Right lobe of liver (tissue), 4 donors: ENCODE measurements around the gene GRB2.

Experiments
- POLR2A ChIP-seq: fragments of 450-650 bp; IDR thresholded peaks from one replicate; pipeline ENCODE4 v1.6.1; 2017; ENCODE audit warnings: antibody characterized with exemption, mild to moderate bottlenecking
- TF ChIP-seq, protein P1 (sequence below), 4 donors: fragments of 200-600 bp in 3 of 4; fragments of 450-650 bp in 1 of 4; IDR thresholded peaks; one replicate each; pipeline versions ENCODE4 v1.5.1 to v1.8.0; 2016 to 2022; ENCODE audit warnings: antibody characterized with exemption in 4 of 4, mild to moderate bottlenecking in 2 of 4
- donor health status: DM: no; HTN: no; CAD: no.
- donor health status: DM: no; HTN: no; CAD: no.
- donor health status: DM: no; HTN: yes; CAD: no.

DNA sequence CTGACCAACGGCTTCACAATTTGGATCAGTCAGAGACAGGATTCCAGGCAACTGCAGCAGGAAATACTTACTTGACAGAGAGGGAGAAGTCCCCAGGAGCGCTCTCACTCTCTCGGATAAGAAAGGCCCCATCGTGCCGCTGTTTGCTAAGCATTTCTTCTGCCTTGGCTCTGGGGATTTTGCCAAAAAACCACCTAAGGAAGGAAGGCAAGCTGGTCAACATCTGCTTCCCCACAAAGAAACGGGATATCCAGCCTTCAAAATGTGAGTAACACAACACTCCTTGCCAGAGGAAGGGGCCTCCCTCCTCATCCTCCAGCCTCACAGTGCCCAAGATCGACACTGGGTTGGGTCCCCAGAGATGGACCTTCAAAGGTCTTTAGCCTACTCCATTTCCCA, 79.7 kb downstream of the GRB2 start:
- TF ChIP-seq, protein P1, sequence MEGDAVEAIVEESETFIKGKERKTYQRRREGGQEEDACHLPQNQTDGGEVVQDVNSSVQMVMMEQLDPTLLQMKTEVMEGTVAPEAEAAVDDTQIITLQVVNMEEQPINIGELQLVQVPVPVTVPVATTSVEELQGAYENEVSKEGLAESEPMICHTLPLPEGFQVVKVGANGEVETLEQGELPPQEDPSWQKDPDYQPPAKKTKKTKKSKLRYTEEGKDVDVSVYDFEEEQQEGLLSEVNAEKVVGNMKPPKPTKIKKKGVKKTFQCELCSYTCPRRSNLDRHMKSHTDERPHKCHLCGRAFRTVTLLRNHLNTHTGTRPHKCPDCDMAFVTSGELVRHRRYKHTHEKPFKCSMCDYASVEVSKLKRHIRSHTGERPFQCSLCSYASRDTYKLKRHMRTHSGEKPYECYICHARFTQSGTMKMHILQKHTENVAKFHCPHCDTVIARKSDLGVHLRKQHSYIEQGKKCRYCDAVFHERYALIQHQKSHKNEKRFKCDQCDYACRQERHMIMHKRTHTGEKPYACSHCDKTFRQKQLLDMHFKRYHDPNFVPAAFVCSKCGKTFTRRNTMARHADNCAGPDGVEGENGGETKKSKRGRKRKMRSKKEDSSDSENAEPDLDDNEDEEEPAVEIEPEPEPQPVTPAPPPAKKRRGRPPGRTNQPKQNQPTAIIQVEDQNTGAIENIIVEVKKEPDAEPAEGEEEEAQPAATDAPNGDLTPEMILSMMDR (IDR thresholded peaks at IDR 0.05): no peak
- no peak for TF ChIP-seq POLR2A
